ENCODE data around the gene LDHD. TPM values are rescaled to one million over a fixed set of nuclear protein-coding genes. Genes with fewer than 3 reads are reported as not detected.

Gene LDHD
- total RNA-seq, 1 donor from 2014 or later = 1.2 TPM

DNA sequence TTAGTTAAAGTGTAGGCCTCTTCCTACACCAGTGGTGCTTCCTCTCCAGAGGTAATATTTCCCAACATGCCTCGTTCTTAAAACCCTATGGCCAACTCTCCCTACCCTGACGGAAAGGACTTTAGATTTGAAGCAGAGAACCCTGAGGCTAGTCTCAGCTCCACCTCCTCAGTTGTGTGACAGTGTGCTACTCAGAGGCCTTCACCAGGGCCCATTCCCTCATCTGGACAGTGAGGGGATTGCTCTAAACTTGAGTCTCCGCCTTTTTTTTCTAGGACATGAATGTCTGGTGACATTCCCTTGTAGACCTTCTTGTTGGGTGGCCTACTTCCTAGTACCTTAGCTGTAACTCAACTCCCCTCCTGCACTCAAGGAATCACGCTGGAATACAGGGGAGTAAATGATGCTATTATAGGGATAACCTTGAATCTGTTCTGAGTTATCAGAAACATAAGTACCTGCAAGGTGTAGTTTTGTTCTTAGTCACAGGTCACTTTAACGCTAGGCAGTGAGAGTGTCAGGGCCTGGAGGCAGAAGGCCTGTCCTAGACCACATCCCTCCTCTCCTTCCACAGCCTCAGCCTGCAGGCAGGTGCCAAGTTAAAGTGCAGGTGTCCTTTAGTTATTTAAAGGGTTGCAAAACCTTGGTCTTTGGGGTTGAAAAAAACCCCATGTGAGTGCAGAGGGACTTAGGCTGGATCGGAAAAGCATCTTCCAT lies 26.9 kb downstream of the LDHD start:
- Mint-ChIP-seq H3K27ac (ENCODE audit: unreplicated experiment) (no peak overlapping the region), H3K4me3 (ENCODE audit: unreplicated experiment) (no peak overlapping the region), H3K36me3 (ENCODE audit: unreplicated experiment) (peaks cover under 1% of the 10 kb centered on the region), H3K27me3 (ENCODE audit: unreplicated experiment) (no peaks in the 10 kb centered on the region), H3K4me1 (ENCODE audit: unreplicated experiment) (peaks cover 29% of the 10 kb centered on the region), H3K9me3 (ENCODE audit: unreplicated experiment) (no peaks in the 10 kb centered on the region)
- no peak for DNase-seq (ENCODE audit: extremely low spot score, unreplicated experiment)
- TF ChIP-seq, protein P1, sequence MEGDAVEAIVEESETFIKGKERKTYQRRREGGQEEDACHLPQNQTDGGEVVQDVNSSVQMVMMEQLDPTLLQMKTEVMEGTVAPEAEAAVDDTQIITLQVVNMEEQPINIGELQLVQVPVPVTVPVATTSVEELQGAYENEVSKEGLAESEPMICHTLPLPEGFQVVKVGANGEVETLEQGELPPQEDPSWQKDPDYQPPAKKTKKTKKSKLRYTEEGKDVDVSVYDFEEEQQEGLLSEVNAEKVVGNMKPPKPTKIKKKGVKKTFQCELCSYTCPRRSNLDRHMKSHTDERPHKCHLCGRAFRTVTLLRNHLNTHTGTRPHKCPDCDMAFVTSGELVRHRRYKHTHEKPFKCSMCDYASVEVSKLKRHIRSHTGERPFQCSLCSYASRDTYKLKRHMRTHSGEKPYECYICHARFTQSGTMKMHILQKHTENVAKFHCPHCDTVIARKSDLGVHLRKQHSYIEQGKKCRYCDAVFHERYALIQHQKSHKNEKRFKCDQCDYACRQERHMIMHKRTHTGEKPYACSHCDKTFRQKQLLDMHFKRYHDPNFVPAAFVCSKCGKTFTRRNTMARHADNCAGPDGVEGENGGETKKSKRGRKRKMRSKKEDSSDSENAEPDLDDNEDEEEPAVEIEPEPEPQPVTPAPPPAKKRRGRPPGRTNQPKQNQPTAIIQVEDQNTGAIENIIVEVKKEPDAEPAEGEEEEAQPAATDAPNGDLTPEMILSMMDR (IDR thresholded peaks at IDR 0.05) = no peak

- Mint-ChIP-seq H3K9me3 (ENCODE audit: unreplicated experiment) (no peaks in the 10 kb centered on the region), H3K4me1 (ENCODE audit: unreplicated experiment) (peaks cover 32% of the 10 kb centered on the region), H3K36me3 (ENCODE audit: unreplicated experiment) (no peaks in the 10 kb centered on the region), H3K4me3 (ENCODE audit: unreplicated experiment) (no peak overlapping the region), H3K27me3 (ENCODE audit: unreplicated experiment) (no peaks in the 10 kb centered on the region), H3K27ac (ENCODE audit: unreplicated experiment) (no peak overlapping the region)
- TF ChIP-seq, protein P1 (IDR thresholded peaks at IDR 0.05) = no peak
- DNase-seq (ENCODE audit: extremely low spot score, unreplicated experiment) = no peak
These were observed 27.6 kb downstream of the LDHD start for GRCh38 chr16:75088934-75089333.

DNA sequence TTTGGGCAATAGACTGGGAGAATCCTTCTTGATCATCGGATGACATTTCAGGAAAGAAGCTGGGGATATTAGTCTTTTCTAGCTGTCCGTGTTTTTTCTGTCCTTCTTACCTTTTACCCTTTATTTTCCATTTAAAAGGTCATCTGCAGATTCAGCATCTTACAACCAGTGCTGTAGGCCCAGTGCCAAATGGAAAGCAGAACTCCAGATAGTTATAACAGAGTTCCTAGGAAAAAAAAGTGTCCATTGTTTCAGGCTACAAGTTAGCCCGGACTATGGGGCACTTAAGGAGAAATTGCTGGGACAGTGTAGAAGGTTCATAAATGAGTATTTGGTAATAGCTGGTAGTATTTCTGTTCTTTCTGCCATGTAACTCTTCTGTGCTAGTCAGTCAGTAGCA lies 28.4 kb downstream of the LDHD start:
- Mint-ChIP-seq H3K27ac (ENCODE audit: unreplicated experiment) (no peak overlapping the region), H3K9me3 (ENCODE audit: unreplicated experiment) (no peaks in the 10 kb centered on the region), H3K4me1 (ENCODE audit: unreplicated experiment) (peaks cover 33% of the 10 kb centered on the region), H3K4me3 (ENCODE audit: unreplicated experiment) (no peak overlapping the region), H3K27me3 (ENCODE audit: unreplicated experiment) (no peaks in the 10 kb centered on the region), H3K36me3 (ENCODE audit: unreplicated experiment) (no peaks in the 10 kb centered on the region)
- TF ChIP-seq, protein P1 (IDR thresholded peaks at IDR 0.05) = no peak
- no peak for DNase-seq (ENCODE audit: extremely low spot score, unreplicated experiment)

DNA sequence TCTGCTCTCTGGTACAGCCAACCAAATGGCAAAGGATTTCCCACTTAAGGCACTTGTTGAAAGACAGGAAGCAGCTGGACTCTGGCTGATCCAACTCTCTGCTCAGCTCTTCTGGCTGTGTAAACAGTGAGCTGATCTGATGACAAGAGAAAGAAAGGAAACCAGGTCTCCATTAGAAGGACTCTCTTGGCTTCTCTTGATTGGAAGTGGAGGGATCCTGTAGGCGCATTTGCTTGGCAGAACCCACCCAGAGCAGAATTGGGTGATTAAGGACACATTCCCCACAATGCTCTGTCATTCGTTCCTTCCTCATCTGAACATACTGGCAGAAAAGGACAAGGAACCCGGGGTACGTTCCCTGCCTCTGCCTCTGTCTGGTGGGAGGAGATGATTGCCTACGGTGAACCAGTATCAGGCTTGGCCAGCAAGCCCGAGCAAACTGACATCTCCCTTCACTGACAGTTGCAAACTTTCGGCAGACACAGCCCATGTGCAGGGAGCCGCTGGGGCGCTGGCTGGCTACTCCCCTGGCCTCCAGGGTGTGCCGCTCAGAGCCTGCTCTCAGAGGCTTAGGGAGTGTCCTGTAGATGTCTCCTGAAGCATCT lies 29.1 kb downstream of the LDHD start:
- Mint-ChIP-seq H3K4me1 (ENCODE audit: unreplicated experiment) (peaks cover 33% of the 10 kb centered on the region), H3K27me3 (ENCODE audit: unreplicated experiment) (no peaks in the 10 kb centered on the region), H3K9me3 (ENCODE audit: unreplicated experiment) (no peaks in the 10 kb centered on the region), H3K36me3 (ENCODE audit: unreplicated experiment) (no peaks in the 10 kb centered on the region), H3K27ac (ENCODE audit: unreplicated experiment) (peak overlapping the region; percentile 68), H3K4me3 (ENCODE audit: unreplicated experiment) (no peak overlapping the region)
- no peak for DNase-seq (ENCODE audit: extremely low spot score, unreplicated experiment)
- TF ChIP-seq, protein P1 (IDR thresholded peaks at IDR 0.05) = no peak

DNA sequence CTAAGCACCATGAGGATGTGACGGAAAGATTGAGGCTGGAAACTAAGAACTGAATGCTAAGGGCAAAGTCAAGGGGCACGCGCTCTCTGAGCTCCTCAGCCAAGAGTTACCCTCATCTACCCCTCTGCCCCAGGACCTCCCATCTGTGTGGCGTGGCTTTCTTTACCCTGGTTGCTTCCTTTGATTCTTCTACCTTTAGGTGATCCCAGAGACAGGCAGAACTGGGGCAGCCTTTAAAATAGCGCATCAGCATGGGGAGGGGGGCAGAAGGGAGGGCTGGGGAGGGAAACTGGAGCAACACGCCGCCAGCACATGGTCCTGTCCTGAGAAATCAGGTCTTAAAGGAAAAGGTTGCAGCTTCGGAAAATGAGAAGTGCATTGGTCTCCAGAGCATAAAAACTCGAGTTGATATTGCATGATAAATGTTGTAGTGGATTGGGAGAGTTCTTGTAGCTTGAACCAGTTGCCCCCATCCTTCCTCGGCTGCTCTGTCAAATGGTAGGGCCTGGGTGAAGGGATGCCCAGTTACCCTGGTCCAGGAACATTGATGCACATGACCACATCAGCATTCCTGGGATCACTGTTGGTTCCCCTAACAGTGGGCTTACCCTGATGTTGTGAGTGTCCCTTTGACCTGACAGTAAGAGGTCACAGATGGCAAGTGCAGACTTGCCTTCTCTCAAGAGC lies 29.7 kb downstream of the LDHD start:
- no peak overlapping the region for H3K4me3 Mint-ChIP-seq (ENCODE audit: unreplicated experiment)

More for the DNA sequence above, 29.7 kb downstream of the LDHD start:
- no peak for DNase-seq (ENCODE audit: extremely low spot score, unreplicated experiment)
- H3K36me3 Mint-ChIP-seq (ENCODE audit: unreplicated experiment) = no peaks in the 10 kb centered on the region
- H3K9me3 Mint-ChIP-seq (ENCODE audit: unreplicated experiment) = no peaks in the 10 kb centered on the region
- H3K4me1 Mint-ChIP-seq (ENCODE audit: unreplicated experiment) = peaks cover 31% of the 10 kb centered on the region
- no peaks in the 10 kb centered on the region for H3K27me3 Mint-ChIP-seq (ENCODE audit: unreplicated experiment)
- no peak overlapping the region for H3K27ac Mint-ChIP-seq (ENCODE audit: unreplicated experiment)
- TF ChIP-seq, protein P1 (IDR thresholded peaks at IDR 0.05) = no peak

Data from osteocyte (in vitro differentiated cells).